Measurements from ENCODE around the gene ZNF367.
"Not testable (repeated sequence)": the region's sequence is repeated elsewhere in the genome, so short reads cannot be mapped to it uniquely, and the experiment has no call there.

GRCh38 chr9:96360523-96360922 lies 57.6 kb downstream of the ZNF367 start:
- not testable (repeated sequence) for TF ChIP-seq CTCF (IDR thresholded peaks at IDR 0.05); RFX5 (IDR thresholded peaks at IDR 0.05; ENCODE audit: low read length); GABPA (IDR thresholded peaks at IDR 0.05; ENCODE audit: low read depth)
